H1 (cell line): ENCODE results near the gene VPS50. TPM values are rescaled to one million over a fixed set of nuclear protein-coding genes. Genes with fewer than 3 reads are reported as not detected.

Experiments
- CTCF ChIA-PET: fragments of 300-600 bp; sonication (Branson Sonifier 250); formaldehyde crosslinking; loops from one replicate; lab custom pipeline; 2021; ENCODE audit not compliant: partially characterized antibody; lab: Charles Lee
- POLR2A ChIA-PET: fragments of 300-600 bp; sonication (Branson Sonifier 250); formaldehyde crosslinking; loops from one replicate; lab custom pipeline; 2021; ENCODE audit warnings: inconsistent platforms; ENCODE audit not compliant: partially characterized antibody; lab: Charles Lee
- DNase-seq, 2 experiments: peaks; one replicate each; pipeline versions ENCODE4 v3.0.0 to v3.0.0-alpha.2; 2010 to 2022; ENCODE audit warnings: low spot score in 2 of 2, low read depth in 1 of 2, mixed read lengths in 1 of 2
- FAIRE-seq: peaks from 2 replicates; lab custom pipeline; 2011; peaks lifted over from hg19 to GRCh38; lab: Jason Lieb, UNC
- H2AFZ ChIP-seq: 2 replicates; pipeline ENCODE4 v1.8.1; 2012; ENCODE audit warnings: low read length, inconsistent platforms
- H2AK5ac ChIP-seq: 2 replicates; pipeline ENCODE4 v1.6.1; 2013; ENCODE audit warnings: low read depth, low read length
- H2BK120ac ChIP-seq: replicated peaks from 2 replicates; pipeline ENCODE3; 2013; ENCODE audit warnings: low read depth, low read length, inconsistent platforms
- H2BK12ac ChIP-seq: 2 replicates; pipeline ENCODE4 v1.6.1; 2013; ENCODE audit warnings: low read depth, low read length
- H2BK15ac ChIP-seq: 2 replicates; pipeline ENCODE4 v1.6.1; 2013; ENCODE audit warnings: low read length
- H2BK20ac ChIP-seq: 2 replicates; pipeline ENCODE4 v1.6.1; 2013; ENCODE audit warnings: low read length
- H2BK5ac ChIP-seq: 2 replicates; pipeline ENCODE4 v1.6.1; 2013; ENCODE audit warnings: low read depth, low read length
- H3K14ac ChIP-seq: 2 replicates; pipeline ENCODE4 v1.6.1; 2013; ENCODE audit warnings: inconsistent platforms; ENCODE audit not compliant: insufficient read length
- H3K18ac ChIP-seq: 2 replicates; pipeline ENCODE4 v1.6.1; 2013; ENCODE audit warnings: low read length; ENCODE audit errors: extremely low read depth
- H3K23ac ChIP-seq: 2 replicates; pipeline ENCODE4 v1.6.1; 2013; ENCODE audit warnings: inconsistent platforms; ENCODE audit not compliant: insufficient read length
- H3K23me2 ChIP-seq: 2 replicates; pipeline ENCODE4 v1.6.1; 2013; ENCODE audit warnings: low read depth, low read length
- H3K27ac ChIP-seq: 2 replicates; pipeline ENCODE4 v1.6.1; 2011; ENCODE audit warnings: low read depth, low read length, inconsistent platforms
- H3K27me3 ChIP-seq, 4 experiments: replicated peaks in 1 of 4; 1 replicate in 1 of 4; 2 replicates in 3 of 4; pipeline versions ENCODE4 v1.6.1 to v1.8.1; 2011 to 2013; ENCODE audit warnings: low read length in 3 of 4, mild to moderate bottlenecking in 3 of 4, inconsistent platforms in 2 of 4, mixed read lengths in 2 of 4, moderate library complexity in 1 of 4; ENCODE audit not compliant: control insufficient read depth in 3 of 4, insufficient read depth in 3 of 4; ENCODE audit errors: extremely low read depth in 1 of 4
- H3K36me3 ChIP-seq, 4 experiments: 2 replicates each; pipeline versions ENCODE4 v1.6.1 to v1.8.1; 2011 to 2013; ENCODE audit warnings: mild to moderate bottlenecking in 4 of 4, low read length in 3 of 4, moderate library complexity in 2 of 4, control low read depth in 1 of 4, inconsistent platforms in 1 of 4; ENCODE audit not compliant: insufficient read depth in 4 of 4, control insufficient read depth in 2 of 4
- H3K4ac ChIP-seq: replicated peaks from 2 replicates; pipeline ENCODE3; 2013; ENCODE audit warnings: low read length, low read depth, mixed read lengths, inconsistent platforms; ENCODE audit not compliant: insufficient read length
- H3K4me1 ChIP-seq, 4 experiments: replicated peaks in 1 of 4; 1 replicate in 1 of 4; 2 replicates in 3 of 4; pipeline versions ENCODE4 v1.6.1 to v1.8.1; 2011 to 2013; ENCODE audit warnings: low read length in 3 of 4, inconsistent platforms in 2 of 4, mixed read lengths in 1 of 4; ENCODE audit not compliant: insufficient read depth in 4 of 4, control insufficient read depth in 3 of 4
- H3K4me2 ChIP-seq, 2 experiments: 2 replicates each; pipeline versions ENCODE4 v1.6.1 to v1.8.1; 2011 to 2013; ENCODE audit warnings: low read depth in 2 of 2, low read length in 2 of 2, control low read depth in 1 of 2, inconsistent platforms in 1 of 2, mild to moderate bottlenecking in 1 of 2; ENCODE audit not compliant: insufficient read depth in 1 of 2
- H3K4me3 ChIP-seq, 4 experiments: fragments of 200-600, 300-600 bp in 1 of 4; sonication (generic), shearing (Covaris generic), sonication (Bioruptor Twin) in 1 of 4; 2 replicates each; pipeline versions ENCODE4 v1.5.1 to v1.8.1; 2011 to 2016; ENCODE audit warnings: low read length in 4 of 4, low read depth in 3 of 4, control low read depth in 2 of 4, inconsistent platforms in 2 of 4, mild to moderate bottlenecking in 2 of 4, mixed read lengths in 1 of 4, moderate library complexity in 1 of 4; ENCODE audit not compliant: insufficient read depth in 2 of 4; ENCODE audit errors: extremely low read depth in 1 of 4
- H3K56ac ChIP-seq: replicated peaks from 2 replicates; pipeline ENCODE3; 2013; ENCODE audit warnings: low read depth, mild to moderate bottlenecking, mixed read lengths, low read length, inconsistent platforms; ENCODE audit not compliant: insufficient read length
- H3K79me1 ChIP-seq: 2 replicates; pipeline ENCODE4 v1.6.1; 2013; ENCODE audit warnings: low read depth, low read length, control low read depth
- H3K79me2 ChIP-seq, 2 experiments: 2 replicates each; pipeline versions ENCODE4 v1.6.1 to v1.8.1; 2012 to 2013; ENCODE audit warnings: low read length in 2 of 2, mild to moderate bottlenecking in 2 of 2, inconsistent platforms in 1 of 2; ENCODE audit not compliant: insufficient read depth in 2 of 2, control insufficient read depth in 1 of 2
- H3K9ac ChIP-seq, 4 experiments: replicated peaks in 1 of 4; 1 replicate in 1 of 4; 2 replicates in 3 of 4; pipeline versions ENCODE4 v1.6.1 to v1.8.1; 2011 to 2013; ENCODE audit warnings: low read depth in 3 of 4, low read length in 3 of 4, control low read depth in 2 of 4, mild to moderate bottlenecking in 2 of 4, moderate library complexity in 2 of 4, inconsistent platforms in 1 of 4; ENCODE audit errors: extremely low read depth in 1 of 4
- H3K9me3 ChIP-seq, 2 experiments: 2 replicates each; pipeline versions ENCODE4 v1.6.1 to v1.8.1; 2012 to 2013; ENCODE audit warnings: mild to moderate bottlenecking in 2 of 2, moderate library complexity in 2 of 2, control low read depth in 1 of 2, inconsistent platforms in 1 of 2, low read depth in 1 of 2, low read length in 1 of 2, mixed read lengths in 1 of 2; ENCODE audit not compliant: insufficient read depth in 2 of 2
- H4K20me1 ChIP-seq, 2 experiments: replicated peaks in 1 of 2; 2 replicates each; pipeline versions ENCODE3 to v1.8.1; 2011 to 2013; ENCODE audit warnings: inconsistent platforms in 2 of 2, low read length in 2 of 2, mild to moderate bottlenecking in 1 of 2; ENCODE audit not compliant: insufficient read depth in 2 of 2, control insufficient read depth in 1 of 2
- H4K5ac ChIP-seq: 2 replicates; pipeline ENCODE4 v1.6.1; 2013; ENCODE audit warnings: low read length, low read depth, mixed read lengths, inconsistent platforms; ENCODE audit not compliant: insufficient read length
- H4K8ac ChIP-seq: 2 replicates; pipeline ENCODE4 v1.8.0; 2013; ENCODE audit warnings: mild to moderate bottlenecking, moderate library complexity, low read length, inconsistent platforms; ENCODE audit not compliant: insufficient read depth; ENCODE audit errors: extremely low read depth
- H4K91ac ChIP-seq: replicated peaks from 2 replicates; pipeline ENCODE3; 2013; ENCODE audit warnings: low read length, mixed read lengths, inconsistent platforms; ENCODE audit not compliant: insufficient read length
- GTF2F1 ChIP-seq: IDR thresholded peaks from 2 replicates; pipeline ENCODE4 v1.6.1; 2012; ENCODE audit warnings: low read depth, low read length, improper control_type of control experiment, borderline replicate concordance
- PHF8 ChIP-seq: fragments of 200-600 bp; sonication (generic); conservative IDR thresholded peaks from 2 replicates; pipeline ENCODE4 v1.7.1; 2012; ENCODE audit warnings: low read depth, mild to moderate bottlenecking, inconsistent platforms, low read length, moderate library complexity
- RNF2 ChIP-seq: fragments of 200-900, 300-1000 bp; sonication (generic); IDR thresholded peaks from 2 replicates; pipeline ENCODE4 v1.7.1; 2016; ENCODE audit warnings: borderline replicate concordance, low read depth, mild to moderate bottlenecking, antibody characterized with exemption, low read length; ENCODE audit not compliant: poor library complexity, severe bottlenecking; ENCODE audit errors: missing control alignments
- WGBS, 2 experiments: shearing (Covaris generic) in 1 of 2; methylation state at CpG; one replicate each; pipeline versions ENCODE4 v1.1.6 to v1.1.7; 2013 to 2015; ENCODE audit warnings: low lambda C conversion rate in 2 of 2, mixed read lengths in 2 of 2, inconsistent platforms in 1 of 2, low coverage in 1 of 2, missing lambda C conversion rate in 1 of 2; ENCODE audit not compliant: insufficient replicate concordance in 2 of 2, insufficient coverage in 1 of 2, insufficient read length in 1 of 2; ENCODE audit errors: extremely low coverage in 1 of 2, missing lambda C conversion rate in 1 of 2; 5-methylcytosine and 5-hydroxymethylcytosine counted together
- polyA plus RNA-seq, 7 experiments: library from polyadenylated mRNA; depleted of rRNA in 3 of 7; stranded (reverse) in 5 of 7; unstranded in 2 of 7; fragments of >200 nt in 5 of 7; fragments of 200-250 nt in 2 of 7; gene quantifications; 1 replicate in 5 of 7; 2 replicates in 1 of 7; 4 replicates in 1 of 7; pipeline versions ENCODE4 v1.2.1 to v1.2.3, GENCODE V29; 2011 to 2013; ENCODE audit warnings: missing spikeins in 2 of 7, mixed read lengths in 2 of 7
- total RNA-seq: library from RNA; stranded (reverse); fragmentation: NEBNext Ultra II Directional; extraction: Animal tissue kit (Norgen Biotek cat#: 25700); gene quantifications from 2 replicates; pipeline ENCODE4 v1.2.1, GENCODE V29; 2021

VPS50 gene
- total and polyA plus RNA-seq, 2 of the 8 experiments (the other 6 are each of a cell fraction or from before 2014, with no cell fraction given), result 3.7 to 9.3 TPM

DNA sequence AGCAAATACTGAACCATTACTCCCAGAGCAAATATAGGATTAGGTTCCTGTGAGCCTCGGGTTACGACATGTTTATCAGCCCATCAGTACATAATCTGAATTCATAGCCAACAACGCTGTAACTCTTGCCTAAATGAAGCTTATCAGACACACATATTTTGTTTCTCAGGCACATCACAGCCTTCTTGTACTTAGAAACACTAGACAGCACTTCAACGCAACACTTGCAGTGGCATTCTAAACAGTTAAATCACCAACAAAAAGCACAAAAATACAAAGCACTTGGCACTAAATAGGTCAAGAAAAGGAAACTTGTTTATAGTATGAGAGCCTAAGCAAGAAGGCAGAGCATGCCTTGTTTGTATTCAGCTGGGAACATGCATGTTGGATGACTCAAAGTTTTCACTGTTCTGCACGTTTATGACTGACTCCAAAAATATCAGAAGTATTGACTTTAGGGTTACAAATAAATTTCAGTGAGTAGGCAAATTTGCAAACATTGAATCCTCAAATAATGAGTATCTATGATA is 75.0 kb downstream of the VPS50 start:
- Histone ChIP-seq H4K91ac (no peak overlapping the region), H2BK5ac (no peak overlapping the region), H3K9me3 (no peaks in the 10 kb centered on the region), H2BK12ac (no peak overlapping the region), H4K20me1 (no peaks in the 10 kb centered on the region), H3K23me2 (no peaks in the 10 kb centered on the region), H3K27ac (no peak overlapping the region), H3K36me3 (no peaks in the 10 kb centered on the region), H2BK20ac (no peak overlapping the region), H2AK5ac (no peak overlapping the region), H3K9ac (no peak overlapping the region), H3K4me1 (no peaks in the 10 kb centered on the region), H3K4ac (no peak overlapping the region), H3K79me2 (no peaks in the 10 kb centered on the region), H4K8ac (no peak overlapping the region), H3K4me2 (no peak overlapping the region), H3K14ac (no peak overlapping the region), H2BK15ac (no peak overlapping the region), H2AFZ (no peak overlapping the region), H3K27me3 (no peaks in the 10 kb centered on the region), H3K23ac (no peak overlapping the region), H3K4me3 (no peak overlapping the region), H4K5ac (no peak overlapping the region), H3K56ac (no peak overlapping the region), H2BK120ac (no peak overlapping the region), H3K18ac (no peak overlapping the region), H3K79me1 (no peaks in the 10 kb centered on the region)
- FAIRE-seq, result no peak
- 91% methylated on average over 5 of the region's 5 CpGs; no CpG with 5 or more reads in 1 of the 2 experiments for WGBS, 2 experiments
- no peak for DNase-seq
- ChIA-PET POLR2A (no interaction called here), CTCF (interaction anchor here (0.9 kb wide), 1 partner anchor 9 kb away, joined by 3 read pairs; no protein-coding TSS in a partner anchor)
- TF ChIP-seq RNF2 (no peak), PHF8 (no peak), GTF2F1 (no peak)
